HG02759 (cell line): ENCODE measurements around the gene ANKRD44.

ENCODE experiments used
- ATAC-seq: cut with Tn5 transposase; IDR thresholded peaks from one replicate; pipeline ENCODE4 v1.9.1; 2021; ENCODE audit warnings: mild to moderate bottlenecking, moderate library complexity; ENCODE audit not compliant: unreplicated experiment

Gene ANKRD44

GRCh38 chr2:197007716-197008628 lies 302.6 kb downstream of the ANKRD44 start:
- no peak for ATAC-seq

GRCh38 chr2:197001921-197002320 lies 308.7 kb downstream of the ANKRD44 start:
- ATAC-seq = no peak

- no peak for ATAC-seq
Measured at GRCh38 chr2:196995757-196996314, 314.7 kb downstream of the ANKRD44 start.

- ATAC-seq = no peak
Measured at GRCh38 chr2:196994764-196995163, 315.8 kb downstream of the ANKRD44 start.

GRCh38 chr2:196993617-196994016 lies 317.0 kb downstream of the ANKRD44 start:
- no peak for ATAC-seq

GRCh38 chr2:196992466-196992865 lies 318.1 kb downstream of the ANKRD44 start:
- no peak for ATAC-seq

- ATAC-seq = no peak
Measured at GRCh38 chr2:196990788-196991461, 319.7 kb downstream of the ANKRD44 start.

GRCh38 chr2:196990092-196990491 lies 320.5 kb downstream of the ANKRD44 start:
- no peak for ATAC-seq

- no peak for ATAC-seq
Measured at GRCh38 chr2:196989496-196989895, 321.1 kb downstream of the ANKRD44 start.

- ATAC-seq = no peak
Measured at GRCh38 chr2:196988639-196989038, 321.9 kb downstream of the ANKRD44 start.

GRCh38 chr2:196987649-196988364 lies 322.8 kb downstream of the ANKRD44 start:
- peak; percentile 67 for ATAC-seq

GRCh38 chr2:196987298-196987648 lies 323.3 kb downstream of the ANKRD44 start:
- ATAC-seq = no peak

GRCh38 chr2:196985511-196986183 lies 324.9 kb downstream of the ANKRD44 start:
- ATAC-seq = no peak

- no peak for ATAC-seq
Measured at GRCh38 chr2:196984903-196985302, 325.7 kb downstream of the ANKRD44 start.

- ATAC-seq = no peak
Measured at GRCh38 chr2:196983934-196984333, 326.6 kb downstream of the ANKRD44 start.

GRCh38 chr2:196980473-196980872 lies 330.1 kb downstream of the ANKRD44 start:
- ATAC-seq = no peak

- no peak for ATAC-seq
Measured at GRCh38 chr2:196980001-196980400, 330.6 kb downstream of the ANKRD44 start.

GRCh38 chr2:196977507-196977906 lies 333.1 kb downstream of the ANKRD44 start:
- no peak for ATAC-seq

- no peak for ATAC-seq
Measured at GRCh38 chr2:196974970-196975369, 335.6 kb downstream of the ANKRD44 start.

- no peak for ATAC-seq
Measured at GRCh38 chr2:196971574-196972279, 338.9 kb downstream of the ANKRD44 start.
